HS-27A (cell line): ENCODE results near the gene RREB1.

Source experiments
- DNase-seq: peaks from one replicate; pipeline ENCODE4 v3.0.0-alpha.2; 2012; ENCODE audit warnings: low read depth, missing footprints

RREB1 gene

DNA sequence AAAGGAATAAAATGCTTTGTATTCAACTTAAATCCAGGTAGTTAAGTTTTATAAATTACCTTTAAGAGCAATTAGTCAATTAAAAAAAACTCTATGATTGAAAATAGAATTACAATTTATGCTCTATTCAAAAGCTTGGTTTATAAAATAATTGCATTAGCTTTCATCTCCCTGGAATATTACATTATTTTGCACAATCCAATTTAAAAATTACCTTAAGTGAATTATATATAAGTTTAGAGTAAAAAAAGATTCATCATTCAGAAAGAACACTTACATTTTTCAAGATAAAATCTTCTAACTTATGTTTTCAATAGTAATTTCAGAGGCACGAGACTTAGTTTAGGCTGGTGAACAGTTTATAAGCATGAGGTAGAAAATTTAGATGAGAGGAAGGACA lies 190.4 kb downstream of the RREB1 start:
- no peak for DNase-seq

DNA sequence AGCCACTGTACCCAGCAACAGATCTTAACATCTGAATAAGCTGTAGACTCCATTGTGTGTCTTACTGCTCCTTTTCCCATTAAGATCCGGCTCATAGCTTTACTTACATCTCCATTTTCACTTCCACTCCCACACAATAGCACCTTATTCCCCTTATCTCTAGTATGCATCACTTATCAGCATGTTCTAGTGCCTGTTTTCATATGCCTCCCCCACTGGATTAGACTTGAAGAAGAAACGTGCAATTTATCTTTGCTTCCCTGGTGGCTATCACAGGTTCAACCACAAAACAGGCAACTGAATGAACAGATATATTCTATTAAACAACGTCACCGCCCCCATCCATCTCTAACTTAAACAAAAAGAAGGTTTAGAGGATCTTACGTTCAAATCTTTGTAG lies 193.2 kb downstream of the RREB1 start:
- no peak for DNase-seq
